Neural progenitor cell (in vitro differentiated cells): ENCODE results near the gene PHF14.

ENCODE experiments used
- EZH2 ChIP-seq: fragments of 200-600 bp; sonication (generic); IDR thresholded peaks from 2 replicates; pipeline ENCODE4 v1.6.1; 2017; ENCODE audit warnings: antibody characterized with exemption, mild to moderate bottlenecking, moderate library complexity
- EZH2phosphoT487 ChIP-seq: fragments of 200-600 bp; sonication (generic); IDR thresholded peaks from 2 replicates; pipeline ENCODE4 v1.6.1; 2017; ENCODE audit warnings: antibody characterized with exemption
- TF ChIP-seq, protein P1 (sequence below): fragments of 200-600 bp; sonication (generic); IDR thresholded peaks from 2 replicates; pipeline ENCODE4 v1.5.1; 2017; ENCODE audit warnings: antibody characterized with exemption, mild to moderate bottlenecking

DNA sequence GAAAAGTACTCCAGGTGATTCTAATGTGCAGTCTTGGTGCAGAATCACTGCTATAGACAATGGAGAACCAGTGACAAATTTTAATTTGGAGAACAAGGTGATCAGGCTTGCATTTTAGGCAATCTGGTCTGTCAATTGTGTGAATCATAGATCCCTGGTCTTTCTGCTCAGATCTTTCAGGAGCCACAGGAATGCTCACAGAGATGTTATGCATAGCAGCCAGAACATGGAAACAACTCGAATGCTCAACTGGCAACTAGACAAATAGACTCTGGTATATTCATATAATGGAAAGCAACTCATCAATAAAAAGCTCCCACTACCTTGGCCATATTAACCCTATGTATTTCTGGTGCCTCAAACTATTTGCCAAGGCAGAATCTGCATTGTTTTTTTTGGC, 209.1 kb downstream of the PHF14 start:
- TF ChIP-seq, protein P1, sequence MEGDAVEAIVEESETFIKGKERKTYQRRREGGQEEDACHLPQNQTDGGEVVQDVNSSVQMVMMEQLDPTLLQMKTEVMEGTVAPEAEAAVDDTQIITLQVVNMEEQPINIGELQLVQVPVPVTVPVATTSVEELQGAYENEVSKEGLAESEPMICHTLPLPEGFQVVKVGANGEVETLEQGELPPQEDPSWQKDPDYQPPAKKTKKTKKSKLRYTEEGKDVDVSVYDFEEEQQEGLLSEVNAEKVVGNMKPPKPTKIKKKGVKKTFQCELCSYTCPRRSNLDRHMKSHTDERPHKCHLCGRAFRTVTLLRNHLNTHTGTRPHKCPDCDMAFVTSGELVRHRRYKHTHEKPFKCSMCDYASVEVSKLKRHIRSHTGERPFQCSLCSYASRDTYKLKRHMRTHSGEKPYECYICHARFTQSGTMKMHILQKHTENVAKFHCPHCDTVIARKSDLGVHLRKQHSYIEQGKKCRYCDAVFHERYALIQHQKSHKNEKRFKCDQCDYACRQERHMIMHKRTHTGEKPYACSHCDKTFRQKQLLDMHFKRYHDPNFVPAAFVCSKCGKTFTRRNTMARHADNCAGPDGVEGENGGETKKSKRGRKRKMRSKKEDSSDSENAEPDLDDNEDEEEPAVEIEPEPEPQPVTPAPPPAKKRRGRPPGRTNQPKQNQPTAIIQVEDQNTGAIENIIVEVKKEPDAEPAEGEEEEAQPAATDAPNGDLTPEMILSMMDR: no peak
- TF ChIP-seq EZH2 (no peak), EZH2phosphoT487 (no peak)
